T-helper 1 cell (primary cell): ENCODE data around the gene MILR1.
A peak's percentile ranks its signal among the peaks of the same experiment; 100 is the strongest.

Experiments used
- DNase-seq, 5 donors: peaks; one replicate each; pipeline ENCODE4 v3.0.0-alpha.2; 2012 to 2020

Gene MILR1

DNA sequence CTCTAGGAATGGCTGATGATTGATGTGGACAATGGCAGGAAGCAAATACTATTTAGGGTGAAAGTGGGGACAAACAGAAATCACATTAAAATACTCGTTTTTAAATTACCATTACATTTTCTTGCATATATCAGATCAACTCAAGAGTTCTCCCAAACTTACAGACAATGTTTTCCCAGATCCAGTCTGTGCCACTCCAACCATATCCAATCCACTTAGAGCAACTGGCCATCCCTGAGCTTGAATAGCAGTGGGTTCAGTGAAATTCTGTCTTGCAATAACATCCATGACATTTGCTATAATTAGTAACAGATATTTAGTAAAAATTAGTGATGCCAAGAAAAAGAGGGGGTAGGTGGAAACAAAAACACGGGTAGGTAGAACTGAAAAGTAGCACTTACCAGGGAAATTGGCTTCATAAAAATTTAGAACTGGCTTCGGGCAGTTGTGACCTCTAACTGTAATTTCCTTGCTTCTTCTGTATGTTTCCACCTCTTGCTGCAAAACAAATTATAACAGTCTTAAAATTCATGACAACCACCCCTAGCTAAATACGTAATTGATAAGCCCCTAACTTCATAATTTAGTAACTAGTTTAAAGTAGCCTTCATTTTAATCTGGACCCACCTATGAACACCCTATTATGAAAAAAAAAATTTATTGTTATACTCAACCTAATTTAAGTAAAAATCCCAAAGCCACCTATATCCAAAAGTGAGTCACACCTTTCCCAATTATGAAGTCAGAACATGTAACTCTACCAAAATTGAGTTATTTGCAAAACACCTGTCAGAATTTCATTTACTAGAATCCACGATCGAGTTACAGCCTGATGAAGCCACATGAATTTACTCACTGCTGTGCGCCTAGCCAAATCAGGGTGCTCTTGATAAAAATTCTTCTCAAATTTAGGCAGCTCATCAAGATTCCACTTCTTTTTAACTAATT lies 55.2 kb downstream of the MILR1 start:
- no peak for DNase-seq

DNA sequence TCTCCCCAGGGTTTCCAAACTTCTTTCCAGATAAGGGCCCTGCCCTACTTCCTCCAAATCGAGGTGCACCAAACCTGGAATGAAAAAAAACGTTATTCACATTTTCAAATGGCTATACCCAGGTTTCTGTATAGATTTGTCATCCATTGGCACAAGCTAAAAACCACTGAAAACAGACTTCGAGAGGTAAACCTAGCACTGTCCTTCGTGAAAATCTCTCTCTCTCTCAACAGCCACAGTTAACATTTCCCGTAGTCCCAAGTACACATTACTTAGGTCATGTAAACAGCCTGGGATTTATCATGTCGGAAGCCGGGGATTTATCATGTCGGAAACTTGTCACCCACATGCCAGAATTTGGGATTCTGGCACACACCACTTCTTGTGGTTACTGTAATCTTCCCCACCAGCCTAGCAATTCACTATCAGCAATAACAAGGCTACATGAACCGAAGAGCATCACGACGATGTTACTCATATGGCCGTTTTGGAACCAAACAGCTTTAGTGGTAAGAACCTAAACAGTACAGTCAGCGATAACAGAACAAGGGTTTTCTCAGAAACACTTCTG lies 55.9 kb downstream of the MILR1 start:
- no peak for DNase-seq

DNA sequence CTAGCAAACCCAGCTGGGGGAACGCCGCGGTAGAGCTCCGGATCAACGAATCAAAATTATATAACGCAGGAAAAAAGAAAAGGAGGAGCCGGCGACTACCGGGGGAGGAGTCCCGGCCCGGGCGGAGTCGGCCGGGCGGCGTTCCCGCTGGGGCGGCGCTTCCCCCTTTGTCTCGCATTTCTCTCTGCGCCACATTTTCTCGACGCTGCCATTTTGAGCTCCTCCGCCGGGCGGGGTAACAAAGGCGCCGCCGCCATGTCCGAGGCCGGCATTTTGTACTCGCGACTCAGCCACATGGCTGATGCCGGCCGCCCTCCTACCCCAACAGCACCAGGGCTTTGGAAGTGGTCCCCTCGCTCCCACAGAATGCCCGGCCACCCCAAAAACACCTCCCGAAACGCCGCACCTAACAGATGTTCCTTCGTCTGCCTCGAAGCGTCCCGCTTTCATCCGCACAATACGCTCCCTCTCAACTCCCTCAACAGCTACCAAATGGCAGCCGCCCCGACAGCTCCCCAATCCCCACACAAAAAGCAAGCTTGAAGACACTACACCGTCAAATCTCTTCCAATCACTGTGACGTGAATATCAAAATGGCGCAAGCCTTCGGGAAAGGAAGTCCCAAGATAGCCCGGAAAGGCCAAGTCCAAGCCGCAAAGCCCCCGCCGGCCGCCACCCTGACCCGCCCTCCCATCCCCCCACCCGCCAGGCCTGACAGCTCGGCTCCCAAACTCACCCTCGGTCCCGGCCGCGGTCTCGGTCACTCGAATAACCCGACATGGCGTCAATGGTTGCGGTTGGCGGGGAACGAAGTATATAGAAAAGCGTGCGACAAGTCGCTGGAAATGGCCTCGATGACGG lies 56.7 kb downstream of the MILR1 start:
- peak; percentile 66 to 90 (median 82) for DNase-seq

DNA sequence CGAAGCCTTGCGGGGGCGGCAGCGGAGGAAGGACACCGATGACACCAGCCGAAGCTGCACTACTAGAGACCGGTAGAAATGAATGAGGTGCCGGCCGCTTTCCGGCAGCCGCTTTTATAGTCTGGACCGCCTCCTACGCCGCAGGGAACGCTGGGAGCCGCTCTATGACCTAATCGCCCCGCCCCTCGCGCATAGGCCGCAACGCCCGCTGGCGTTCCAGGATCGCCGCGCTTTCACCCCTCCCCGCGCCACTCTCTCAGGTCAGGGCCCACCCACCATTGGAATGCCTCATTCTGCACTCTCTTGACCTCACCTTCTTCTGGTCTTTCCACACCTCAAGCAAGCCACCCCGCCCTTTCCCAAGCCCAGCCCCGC lies 57.3 kb downstream of the MILR1 start, which contains the start of gene DDX5:
DDX5 (minus strand) TSS at position 89 of the 375 bp plus-strand sequence. CDS start 170 bp downstream, outside the sequence.
- peak in 4 of 5 donors; percentile 92 to 97 (median 96) for DNase-seq

DNA sequence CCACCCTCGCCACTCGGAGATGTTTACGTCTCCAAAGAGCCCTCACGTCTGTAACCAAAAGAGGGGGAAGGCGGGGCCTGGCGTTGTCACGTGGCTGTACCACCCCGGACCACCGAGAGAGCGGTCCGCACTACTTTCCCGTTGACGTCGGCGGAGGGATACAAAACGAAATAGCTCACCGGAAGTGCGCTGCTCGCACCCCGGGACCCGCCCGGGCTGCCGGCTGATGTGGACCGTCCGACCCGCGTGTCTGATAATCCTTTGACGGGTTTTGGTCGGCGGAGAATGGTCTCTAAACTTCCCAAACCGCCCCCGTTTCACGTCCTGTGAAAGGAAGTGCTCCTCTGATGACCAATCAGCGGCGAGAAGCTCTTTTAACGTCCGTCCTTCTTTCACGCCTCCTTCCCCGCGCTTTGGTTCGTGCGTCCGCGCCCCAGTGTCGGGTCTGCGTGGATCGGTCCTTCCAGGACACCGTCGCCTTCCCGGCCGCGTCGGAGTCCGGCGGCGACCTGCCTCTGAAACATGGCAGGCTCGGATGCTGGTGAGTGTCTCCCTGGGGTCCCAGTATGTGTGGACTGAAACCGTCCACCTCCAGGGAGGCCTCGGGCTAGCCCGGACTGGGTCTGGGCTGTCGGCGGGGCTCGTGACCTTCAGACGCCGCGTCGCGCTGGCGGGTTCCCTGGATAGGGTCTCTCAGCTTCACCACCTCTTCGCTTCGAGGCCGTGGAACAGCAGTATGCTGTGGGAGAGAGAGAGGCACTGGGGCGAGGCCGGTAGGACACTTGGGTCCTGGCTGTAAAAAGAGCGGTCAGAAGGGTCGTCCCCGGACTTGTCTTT lies 57.9 kb downstream of the MILR1 start, which contains the start of gene CEP95:
CEP95 (plus strand) TSS at position 402 of the 837 bp plus-strand sequence; CDS start at position 523, 121 bp downstream.
- DNase-seq: peak; percentile 89 to 98 (median 93)

DNA sequence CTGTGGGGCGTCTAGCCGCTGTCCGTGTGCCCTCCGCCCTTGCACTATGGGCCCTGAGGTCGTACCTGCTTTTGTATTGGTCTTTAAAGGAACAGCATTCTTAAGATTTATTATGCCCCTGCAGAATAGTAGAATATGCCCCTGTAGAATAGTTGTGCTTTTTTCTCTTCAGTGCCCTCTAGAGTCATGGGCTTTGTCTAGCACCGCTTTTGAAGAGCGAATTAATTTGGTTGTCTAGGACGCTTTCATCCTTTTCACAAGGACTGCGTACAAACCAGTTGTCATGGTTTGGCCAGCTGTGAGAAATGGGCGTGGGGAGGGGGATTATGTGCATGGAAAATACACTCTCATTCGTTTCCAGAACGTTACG lies 58.5 kb downstream of the MILR1 start:
- DNase-seq: peak in 2 of 5 donors; percentile 14 to 67

DNA sequence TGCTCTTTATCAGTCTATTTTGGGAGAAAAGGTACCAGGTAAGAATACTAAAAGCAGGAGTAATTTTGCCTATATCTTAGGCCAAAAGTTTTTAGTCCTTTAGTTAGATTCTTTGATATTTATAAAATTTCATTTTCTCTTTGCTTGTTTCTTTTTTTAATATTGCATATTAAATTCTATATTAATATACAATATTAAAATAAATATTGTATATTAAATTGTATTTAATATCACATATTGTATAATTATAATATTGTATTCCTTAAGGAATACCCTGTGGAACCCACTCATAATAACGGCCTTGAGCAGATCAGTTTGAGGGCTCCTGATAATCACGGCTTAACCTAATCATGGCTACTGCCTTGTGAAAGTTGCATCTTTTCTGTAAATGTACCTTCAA lies 59.8 kb downstream of the MILR1 start:
- no peak for DNase-seq

DNA sequence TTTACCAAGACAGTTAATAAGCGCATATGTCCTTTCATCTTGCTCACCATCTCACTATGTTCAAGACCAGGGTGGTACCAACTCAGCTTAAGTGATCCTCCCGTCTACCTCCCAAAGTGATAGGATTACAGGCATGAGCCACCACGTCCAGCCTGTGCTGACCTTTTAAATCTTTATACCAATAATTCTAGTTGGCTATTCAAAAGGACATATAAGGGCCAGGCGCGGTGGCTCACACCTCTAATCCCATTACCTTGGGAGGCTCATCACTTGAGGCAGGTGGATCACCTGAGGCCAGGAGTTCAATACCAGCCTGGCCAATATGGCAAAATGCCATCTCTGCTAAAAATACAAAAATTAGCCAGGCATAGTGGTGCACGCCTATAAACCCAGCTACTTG lies 60.3 kb downstream of the MILR1 start:
- DNase-seq: no peak

DNA sequence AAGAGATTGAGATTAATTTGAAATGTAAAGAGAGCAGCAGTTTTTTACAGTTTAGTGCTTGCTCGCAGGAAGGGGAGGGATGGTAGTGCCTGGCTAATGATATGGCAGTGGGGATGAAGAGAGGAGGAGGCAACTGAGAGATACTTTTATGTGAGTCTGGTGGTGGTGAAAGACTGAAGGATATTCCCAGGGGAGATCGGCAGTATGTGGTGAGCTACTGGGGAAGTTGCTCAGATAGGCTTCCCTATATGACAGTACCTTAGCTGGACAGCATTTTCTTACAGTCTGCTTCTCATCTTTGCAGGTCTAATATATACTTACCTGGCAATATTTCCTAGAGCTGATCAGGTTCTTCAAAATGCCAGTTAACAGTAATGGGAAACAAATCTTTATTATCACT lies 66.5 kb downstream of the MILR1 start:
- no peak for DNase-seq

DNA sequence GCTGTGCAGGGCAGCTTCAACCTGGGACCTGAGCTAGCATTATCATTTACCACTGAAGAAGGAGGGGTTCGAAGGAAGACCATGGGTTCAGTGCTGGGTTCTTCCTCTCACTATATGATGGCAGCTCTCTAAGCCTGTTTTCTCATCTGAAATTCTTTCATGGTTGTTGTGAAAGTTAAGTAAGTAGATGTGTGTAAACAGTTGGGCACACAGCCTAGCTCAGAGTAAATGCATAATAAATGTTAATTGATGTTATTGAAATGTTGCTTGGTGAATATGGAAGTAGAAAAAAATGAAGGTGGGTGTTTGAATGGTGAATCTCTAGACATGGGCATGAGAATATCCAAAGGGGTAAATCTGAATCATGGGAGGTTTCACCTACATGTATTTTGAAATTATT lies 66.9 kb downstream of the MILR1 start:
- DNase-seq: no peak
